ENCODE data around the gene C5orf22. TPM values are rescaled to one million over a fixed set of nuclear protein-coding genes. Genes with fewer than 3 reads are reported as not detected.
"Not testable (repeated sequence)": the region's sequence is repeated elsewhere in the genome, so short reads cannot be mapped to it uniquely, and the experiment has no call there.

The C5orf22 gene
- total RNA-seq, 1 donor from 2014 or later = 16.5 TPM

GRCh38 chr5:31553863-31554262 is 21.8 kb downstream of the C5orf22 start:
- DNase-seq (ENCODE audit: low spot score) = no peak

- DNase-seq (ENCODE audit: low spot score) = no peak
Observed at GRCh38 chr5:31554552-31554951, 22.5 kb downstream of the C5orf22 start.

GRCh38 chr5:31556461-31556860 is 24.4 kb downstream of the C5orf22 start:
- no peak for DNase-seq (ENCODE audit: low spot score)

- no peak for DNase-seq (ENCODE audit: low spot score)
Observed at GRCh38 chr5:31559942-31560341, 27.8 kb downstream of the C5orf22 start.

GRCh38 chr5:31561946-31562345 is 29.8 kb downstream of the C5orf22 start:
- DNase-seq (ENCODE audit: low spot score) = no peak

GRCh38 chr5:31563216-31563615 is 31.1 kb downstream of the C5orf22 start:
- DNase-seq (ENCODE audit: low spot score) = no peak

- not testable (repeated sequence) for DNase-seq (ENCODE audit: low spot score)
Observed at GRCh38 chr5:31566362-31566761, 34.3 kb downstream of the C5orf22 start.

GRCh38 chr5:31568302-31568835 is 36.3 kb downstream of the C5orf22 start:
- DNase-seq (ENCODE audit: low spot score) = no peak

- DNase-seq (ENCODE audit: low spot score) = no peak
Observed at GRCh38 chr5:31569068-31569467, 37.0 kb downstream of the C5orf22 start.

- DNase-seq (ENCODE audit: low spot score) = no peak
Observed at GRCh38 chr5:31573494-31574142, 41.5 kb downstream of the C5orf22 start.

GRCh38 chr5:31574772-31575171 is 42.7 kb downstream of the C5orf22 start:
- no peak for DNase-seq (ENCODE audit: low spot score)

GRCh38 chr5:31577438-31577837 is 45.3 kb downstream of the C5orf22 start:
- DNase-seq (ENCODE audit: low spot score) = no peak

GRCh38 chr5:31579558-31579957 is 47.5 kb downstream of the C5orf22 start:
- no peak for DNase-seq (ENCODE audit: low spot score)

- DNase-seq (ENCODE audit: low spot score) = no peak
Observed at GRCh38 chr5:31581498-31582099, 49.5 kb downstream of the C5orf22 start.

GRCh38 chr5:31583129-31583528 is 51.0 kb downstream of the C5orf22 start:
- DNase-seq (ENCODE audit: low spot score) = no peak

GRCh38 chr5:31585166-31585894 is 53.2 kb downstream of the C5orf22 start:
- no peak for DNase-seq (ENCODE audit: low spot score)

- no peak for DNase-seq (ENCODE audit: low spot score)
Observed at GRCh38 chr5:31585895-31586270, 53.8 kb downstream of the C5orf22 start.

GRCh38 chr5:31587546-31587945 is 55.4 kb downstream of the C5orf22 start:
- DNase-seq (ENCODE audit: low spot score) = no peak

GRCh38 chr5:31593665-31594064 is 61.6 kb downstream of the C5orf22 start:
- no peak for DNase-seq (ENCODE audit: low spot score)

- DNase-seq (ENCODE audit: low spot score) = no peak
Observed at GRCh38 chr5:31596354-31596753, 64.3 kb downstream of the C5orf22 start.

GRCh38 chr5:31598640-31599611 is 66.8 kb downstream of the C5orf22 start:
- no peak for DNase-seq (ENCODE audit: low spot score)

All from mesenteric fat pad (tissue), 1 donor.